Tibial artery (tissue), 4 donors: ENCODE measurements around the gene HEPN1.

ENCODE experiments used
- DNase-seq, 2 donors: peaks; one replicate each; pipeline ENCODE4 v3.0.0-alpha.2; 2019
- H3K27ac ChIP-seq, 2 donors: fragments of 200-600 bp; sonication (generic) in 1 of 2; 1 replicate in 1 of 2; 2 replicates in 1 of 2; pipeline ENCODE4 v1.5.1; 2018 to 2019; ENCODE audit warnings: mild to moderate bottlenecking in 1 of 2
- H3K27me3 ChIP-seq, 2 donors: fragments of 200-600 bp; sonication (generic) in 1 of 2; one replicate each; pipeline versions ENCODE4 v1.5.1 to v1.6.0; 2016 to 2019
- H3K36me3 ChIP-seq, 3 donors: fragments of 200-600 bp; sonication (generic) in 2 of 3; one replicate each; pipeline ENCODE4 v1.5.1; 2016 to 2019; ENCODE audit warnings: mild to moderate bottlenecking in 2 of 3
- H3K4me1 ChIP-seq, 4 donors: fragments of 200-600 bp; sonication (generic) in 2 of 4; 1 replicate in 3 of 4; 2 replicates in 1 of 4; pipeline ENCODE4 v1.5.1; 2016 to 2019
- H3K4me3 ChIP-seq, 2 donors: fragments of 200-600 bp; sonication (generic) in 1 of 2; 1 replicate in 1 of 2; 2 replicates in 1 of 2; pipeline ENCODE4 v1.5.1; 2018 to 2019; ENCODE audit warnings: mild to moderate bottlenecking in 2 of 2
- H3K9me3 ChIP-seq, 3 donors: fragments of 200-600 bp; sonication (generic) in 1 of 3; one replicate each; pipeline ENCODE4 v1.5.1; 2016 to 2019
- intact Hi-C: fragments of 100-400 bp; cut with DNase I; formaldehyde crosslinking; loops from one replicate; pipeline ENCODE4 v1.15.0; 2023; ENCODE audit warnings: low total_unique reads
- TF ChIP-seq, protein P1 (sequence below), 2 experiments: fragments of 200-600 bp in 1 of 2; fragments of 450-650 bp in 1 of 2; IDR thresholded peaks; one replicate each; pipeline ENCODE4 v1.5.1; 2017 to 2019; ENCODE audit warnings: antibody characterized with exemption in 2 of 2, mild to moderate bottlenecking in 1 of 2, moderate library complexity in 1 of 2

HEPN1 gene

GRCh38 chr11:124934862-124935547 lies 16.0 kb downstream of the HEPN1 start:
- Histone ChIP-seq H3K9me3 (no peaks in the 10 kb centered on the region), H3K27me3 (peaks cover 0 to 20% of the 10 kb centered on the region in 2 donors), H3K36me3 (no peaks in the 10 kb centered on the region), H3K4me1 (no peaks in the 10 kb centered on the region), H3K4me3 (no peak overlapping the region), H3K27ac (no peak overlapping the region)
- TF ChIP-seq, protein P1, sequence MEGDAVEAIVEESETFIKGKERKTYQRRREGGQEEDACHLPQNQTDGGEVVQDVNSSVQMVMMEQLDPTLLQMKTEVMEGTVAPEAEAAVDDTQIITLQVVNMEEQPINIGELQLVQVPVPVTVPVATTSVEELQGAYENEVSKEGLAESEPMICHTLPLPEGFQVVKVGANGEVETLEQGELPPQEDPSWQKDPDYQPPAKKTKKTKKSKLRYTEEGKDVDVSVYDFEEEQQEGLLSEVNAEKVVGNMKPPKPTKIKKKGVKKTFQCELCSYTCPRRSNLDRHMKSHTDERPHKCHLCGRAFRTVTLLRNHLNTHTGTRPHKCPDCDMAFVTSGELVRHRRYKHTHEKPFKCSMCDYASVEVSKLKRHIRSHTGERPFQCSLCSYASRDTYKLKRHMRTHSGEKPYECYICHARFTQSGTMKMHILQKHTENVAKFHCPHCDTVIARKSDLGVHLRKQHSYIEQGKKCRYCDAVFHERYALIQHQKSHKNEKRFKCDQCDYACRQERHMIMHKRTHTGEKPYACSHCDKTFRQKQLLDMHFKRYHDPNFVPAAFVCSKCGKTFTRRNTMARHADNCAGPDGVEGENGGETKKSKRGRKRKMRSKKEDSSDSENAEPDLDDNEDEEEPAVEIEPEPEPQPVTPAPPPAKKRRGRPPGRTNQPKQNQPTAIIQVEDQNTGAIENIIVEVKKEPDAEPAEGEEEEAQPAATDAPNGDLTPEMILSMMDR (IDR thresholded peaks at IDR 0.05), result no peak
- no peak for DNase-seq
- intact Hi-C loops, result no loop called here

- no peak for DNase-seq
- Histone ChIP-seq H3K36me3 (no peaks in the 10 kb centered on the region), H3K4me1 (no peaks in the 10 kb centered on the region), H3K9me3 (no peaks in the 10 kb centered on the region), H3K4me3 (no peak within 1 kb of the TSS), H3K27ac (no peak within 1 kb of the TSS), H3K27me3 (peaks cover 0 to 20% of the 10 kb centered on the region in 2 donors)
- intact Hi-C loops, result no loop called here
- TF ChIP-seq, protein P1 (IDR thresholded peaks at IDR 0.05), result no peak
Measured at GRCh38 chr11:124935548-124936514, 16.8 kb downstream of the HEPN1 start, which contains the start of gene HEPACAM. Gene HEPACAM (minus strand): TSS chr11:124936047. CDS start chr11:124936006, 41 bp downstream.

- no peaks in the 10 kb centered on the region for H3K9me3 ChIP-seq
- DNase-seq, result no peak
- H3K27ac ChIP-seq, result no peak overlapping the region
- H3K27me3 ChIP-seq, result peaks cover 0 to 23% of the 10 kb centered on the region in 2 donors
- H3K36me3 ChIP-seq, result no peaks in the 10 kb centered on the region
- TF ChIP-seq, protein P1 (IDR thresholded peaks at IDR 0.05), result no peak
- intact Hi-C loops, result no loop called here
- no peak overlapping the region for H3K4me3 ChIP-seq
- H3K4me1 ChIP-seq, result no peaks in the 10 kb centered on the region
Measured at GRCh38 chr11:124937336-124937935, 18.4 kb downstream of the HEPN1 start.

- DNase-seq, result no peak
- TF ChIP-seq, protein P1 (IDR thresholded peaks at IDR 0.05), result no peak
- intact Hi-C loops, result no loop called here
- peaks cover 0 to 23% of the 10 kb centered on the region in 2 donors for H3K27me3 ChIP-seq
- H3K4me1 ChIP-seq, result no peaks in the 10 kb centered on the region
- no peaks in the 10 kb centered on the region for H3K9me3 ChIP-seq
- no peaks in the 10 kb centered on the region for H3K36me3 ChIP-seq
- H3K4me3 ChIP-seq, result no peak overlapping the region
- no peak overlapping the region for H3K27ac ChIP-seq
Measured at GRCh38 chr11:124938206-124938765, 19.2 kb downstream of the HEPN1 start.

DNA sequence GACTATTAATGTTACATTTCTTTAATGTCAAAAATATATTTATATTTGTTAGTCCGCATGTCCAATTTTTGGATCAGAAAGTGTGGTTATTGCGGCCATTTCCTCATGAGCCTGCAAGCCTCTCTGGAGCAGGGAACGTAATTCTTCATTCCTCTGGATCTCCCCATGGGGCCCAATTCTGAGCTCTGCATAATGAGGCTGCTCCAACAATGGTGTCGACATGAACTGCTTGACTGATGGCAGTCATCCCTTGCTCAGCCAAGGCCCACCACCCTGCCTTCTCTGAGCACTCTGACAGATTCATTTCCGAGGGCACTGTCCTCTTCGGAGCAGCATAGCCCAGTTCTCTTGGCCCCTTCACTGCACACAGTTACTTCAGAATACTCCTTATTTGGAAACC lies 19.9 kb downstream of the HEPN1 start:
- Histone ChIP-seq H3K9me3 (no peaks in the 10 kb centered on the region), H3K4me1 (no peaks in the 10 kb centered on the region), H3K4me3 (no peak overlapping the region), H3K27ac (no peak overlapping the region), H3K27me3 (peaks cover 0 to 23% of the 10 kb centered on the region in 2 donors), H3K36me3 (no peaks in the 10 kb centered on the region)
- no peak for DNase-seq
- TF ChIP-seq, protein P1 (IDR thresholded peaks at IDR 0.05), result no peak
- intact Hi-C loops, result no loop called here
